HepG2 (cell line): ENCODE data around the gene CLASP1. TPM values are rescaled to one million over a fixed set of nuclear protein-coding genes. Genes with fewer than 3 reads are reported as not detected.

ENCODE experiments used
- ATAC-seq: fragments of 200-7000 bp; cut with Tn5 transposase; 3 replicates; pipeline ENCODE4 v1.9.1; 2020; ENCODE audit warnings: mild to moderate bottlenecking, moderate library complexity
- BruUV-seq: library from RNA; stranded (reverse); fragments of 400-500 nt; replicated peaks from 2 replicates; lab custom pipeline; 2021; lab: Mats Ljungman, UMichigan
- CTCF ChIA-PET: fragments of 300-600 bp; formaldehyde crosslinking; extraction: SDS; loops from one replicate; lab custom pipeline; 2021; ENCODE audit warnings: low total read pairs, inconsistent platforms, low intra/inter-chr PET ratio; lab: Yijun Ruan, JAX
- POLR2A ChIA-PET: fragments of 350-600 bp; sonication (Branson Sonifier 250); formaldehyde crosslinking; loops from one replicate; lab custom pipeline; 2020; ENCODE audit warnings: antibody characterized with exemption, inconsistent platforms; lab: Yijun Ruan, JAX
- DNase-seq: peaks from one replicate; pipeline ENCODE4 v3.0.0-alpha.2; 2015; ENCODE audit warnings: low spot score
- FAIRE-seq: peaks from 3 replicates; lab custom pipeline; 2011; peaks lifted over from hg19 to GRCh38; lab: Jason Lieb, UNC
- H2AFZ ChIP-seq: one replicate; pipeline ENCODE4 v1.6.1; 2011; ENCODE audit warnings: low read length, inconsistent platforms
- H3K27ac ChIP-seq: fragments of 300-600 bp; 3 replicates; pipeline ENCODE4 v1.8.0; 2011; ENCODE audit warnings: mixed run types, mild to moderate bottlenecking, mixed read lengths, low read length, inconsistent platforms; ENCODE audit not compliant: insufficient read depth; ENCODE audit errors: extremely low read length
- H3K27me3 ChIP-seq, 2 experiments: fragments of 200-600 bp in 1 of 2; 2 replicates in 1 of 2; 3 replicates in 1 of 2; pipeline versions ENCODE4 v1.6.0 to v1.8.0; 2011; ENCODE audit warnings: low read length in 2 of 2, mild to moderate bottlenecking in 2 of 2, moderate library complexity in 2 of 2, inconsistent platforms in 1 of 2; ENCODE audit not compliant: insufficient read depth in 2 of 2, control insufficient read depth in 1 of 2
- H3K36me3 ChIP-seq, 2 experiments: fragments of 200-600 bp in 1 of 2; replicated peaks in 1 of 2; 2 replicates in 1 of 2; 3 replicates in 1 of 2; pipeline versions ENCODE4 v1.5.1 to v1.8.0; 2011; ENCODE audit warnings: low read length in 2 of 2, inconsistent platforms in 1 of 2; ENCODE audit not compliant: insufficient read depth in 2 of 2, control insufficient read depth in 1 of 2
- H3K4me1 ChIP-seq: 2 replicates; pipeline ENCODE4 v1.5.1; 2012; ENCODE audit warnings: low read length, inconsistent platforms; ENCODE audit not compliant: insufficient read depth
- H3K4me2 ChIP-seq: 2 replicates; pipeline ENCODE4 v1.6.0; 2011; ENCODE audit warnings: low read depth, low read length, inconsistent platforms
- H3K4me3 ChIP-seq, 3 experiments: fragments of 200-600 bp in 1 of 3; sonication (generic), shearing (Covaris generic) in 1 of 3; replicated peaks in 1 of 3; 2 replicates each; pipeline ENCODE4 v1.5.1; 2011 to 2016; ENCODE audit warnings: low read length in 3 of 3, inconsistent platforms in 2 of 3, low read depth in 2 of 3, mild to moderate bottlenecking in 2 of 3, control low read depth in 1 of 3, mixed read lengths in 1 of 3; ENCODE audit not compliant: insufficient read depth in 1 of 3
- H3K79me2 ChIP-seq: one replicate; pipeline ENCODE4 v1.6.1; 2011; ENCODE audit warnings: low read length, inconsistent platforms; ENCODE audit not compliant: insufficient read depth
- H3K9ac ChIP-seq: 2 replicates; pipeline ENCODE4 v1.6.0; 2011; ENCODE audit warnings: mild to moderate bottlenecking, low read depth, low read length, inconsistent platforms; ENCODE audit not compliant: insufficient read depth
- H3K9me3 ChIP-seq: 2 replicates; pipeline ENCODE4 v1.5.1; 2012; ENCODE audit warnings: mild to moderate bottlenecking, low read length
- H4K20me1 ChIP-seq: 2 replicates; pipeline ENCODE4 v1.6.0; 2011; ENCODE audit warnings: inconsistent platforms, mild to moderate bottlenecking, low read length, moderate library complexity; ENCODE audit not compliant: insufficient read depth
- FOXK1 ChIP-seq: sonication (generic); formaldehyde crosslinking; IDR thresholded peaks from 2 replicates; pipeline ENCODE4 v1.4.0; 2020; ENCODE audit warnings: low read depth, missing genetic modification reagents, borderline replicate concordance
- GLMP ChIP-seq: sonication (generic); formaldehyde crosslinking; IDR thresholded peaks from 2 replicates; pipeline ENCODE4 v1.9.0; 2021; ENCODE audit warnings: missing genetic modification reagents, mild to moderate bottlenecking, borderline replicate concordance
- HOXA3 ChIP-seq: sonication (generic); formaldehyde crosslinking; IDR thresholded peaks from 2 replicates; pipeline ENCODE4 v1.5.0; 2020; ENCODE audit warnings: missing genetic modification reagents
- IKZF4 ChIP-seq: sonication (generic); formaldehyde crosslinking; IDR thresholded peaks from 2 replicates; pipeline ENCODE4 v1.5.1; 2020; ENCODE audit warnings: borderline replicate concordance, mild to moderate bottlenecking, low read depth, missing genetic modification reagents; ENCODE audit errors: not compliant biosample characterization
- MED13 ChIP-seq: sonication (generic); formaldehyde crosslinking; IDR thresholded peaks from 2 replicates; pipeline ENCODE4 v1.5.0; 2020; ENCODE audit warnings: missing genetic modification reagents
- MXD4 ChIP-seq: IDR thresholded peaks from 2 replicates; pipeline ENCODE4 v1.6.1; 2016; ENCODE audit warnings: mild to moderate bottlenecking, missing biosample characterization, missing genetic modification reagents
- TEAD3 ChIP-seq: optimal IDR thresholded peaks from 2 replicates; pipeline ENCODE3; 2016; ENCODE audit warnings: borderline replicate concordance
- WGBS: methylation state at CpG from one replicate; pipeline ENCODE4 v1.1.6; 2017; ENCODE audit warnings: low lambda C conversion rate; 5-methylcytosine and 5-hydroxymethylcytosine counted together
- in situ Hi-C: cut with HindIII; loops from 2 replicates; pipeline ENCODE4 v1.10.0; 2017; ENCODE audit warnings: low pct_unique_long_range_greater_than_20kb; ENCODE audit not compliant: extremely low pct_ligation_motif_present
- intact Hi-C: fragments of 100-400 bp; cut with micrococcal nuclease; formaldehyde crosslinking; loops from one replicate; pipeline ENCODE4 v1.10.0; 2022; ENCODE audit not compliant: unreplicated experiment
- polyA plus RNA-seq, 8 experiments: library from polyadenylated mRNA; depleted of rRNA in 3 of 8; stranded (reverse) in 7 of 8; unstranded in 1 of 8; fragments of >200 nt; fragmentation: Illumina TruSeq in 4 of 8; extraction: Trizol in 4 of 8; gene quantifications; 2 replicates each; pipeline versions ENCODE4 v1.2.1 to v1.2.3, GENCODE V29; 2011 to 2016; ENCODE audit warnings: low read depth in 4 of 8, missing spikeins in 1 of 8, mixed read lengths in 1 of 8; ENCODE audit not compliant: insufficient read depth in 1 of 8
- total RNA-seq, 5 experiments: library from RNA; depleted of rRNA; stranded (reverse); fragments of >200 nt; fragmentation: Illumina TruSeq; extraction: Trizol; gene quantifications; 2 replicates each; pipeline ENCODE4 v1.2.3, GENCODE V29; 2016; ENCODE audit warnings: low read depth in 1 of 5
- TF ChIP-seq, protein P1 (sequence below): sonication (generic); formaldehyde crosslinking; IDR thresholded peaks from 2 replicates; pipeline ENCODE4 v1.4.0; 2020; ENCODE audit warnings: missing genetic modification reagents
- TF ChIP-seq, protein P2 (sequence below): sonication (generic); formaldehyde crosslinking; IDR thresholded peaks from 2 replicates; pipeline ENCODE4 v1.4.0; 2020; ENCODE audit warnings: missing genetic modification reagents, borderline replicate concordance

Gene CLASP1
- total and polyA plus RNA-seq, 2 of the 13 experiments (the other 11 are each of a cell fraction or from before 2014, with no cell fraction given): 11.7 to 47.9 TPM

- TF ChIP-seq, protein P1, sequence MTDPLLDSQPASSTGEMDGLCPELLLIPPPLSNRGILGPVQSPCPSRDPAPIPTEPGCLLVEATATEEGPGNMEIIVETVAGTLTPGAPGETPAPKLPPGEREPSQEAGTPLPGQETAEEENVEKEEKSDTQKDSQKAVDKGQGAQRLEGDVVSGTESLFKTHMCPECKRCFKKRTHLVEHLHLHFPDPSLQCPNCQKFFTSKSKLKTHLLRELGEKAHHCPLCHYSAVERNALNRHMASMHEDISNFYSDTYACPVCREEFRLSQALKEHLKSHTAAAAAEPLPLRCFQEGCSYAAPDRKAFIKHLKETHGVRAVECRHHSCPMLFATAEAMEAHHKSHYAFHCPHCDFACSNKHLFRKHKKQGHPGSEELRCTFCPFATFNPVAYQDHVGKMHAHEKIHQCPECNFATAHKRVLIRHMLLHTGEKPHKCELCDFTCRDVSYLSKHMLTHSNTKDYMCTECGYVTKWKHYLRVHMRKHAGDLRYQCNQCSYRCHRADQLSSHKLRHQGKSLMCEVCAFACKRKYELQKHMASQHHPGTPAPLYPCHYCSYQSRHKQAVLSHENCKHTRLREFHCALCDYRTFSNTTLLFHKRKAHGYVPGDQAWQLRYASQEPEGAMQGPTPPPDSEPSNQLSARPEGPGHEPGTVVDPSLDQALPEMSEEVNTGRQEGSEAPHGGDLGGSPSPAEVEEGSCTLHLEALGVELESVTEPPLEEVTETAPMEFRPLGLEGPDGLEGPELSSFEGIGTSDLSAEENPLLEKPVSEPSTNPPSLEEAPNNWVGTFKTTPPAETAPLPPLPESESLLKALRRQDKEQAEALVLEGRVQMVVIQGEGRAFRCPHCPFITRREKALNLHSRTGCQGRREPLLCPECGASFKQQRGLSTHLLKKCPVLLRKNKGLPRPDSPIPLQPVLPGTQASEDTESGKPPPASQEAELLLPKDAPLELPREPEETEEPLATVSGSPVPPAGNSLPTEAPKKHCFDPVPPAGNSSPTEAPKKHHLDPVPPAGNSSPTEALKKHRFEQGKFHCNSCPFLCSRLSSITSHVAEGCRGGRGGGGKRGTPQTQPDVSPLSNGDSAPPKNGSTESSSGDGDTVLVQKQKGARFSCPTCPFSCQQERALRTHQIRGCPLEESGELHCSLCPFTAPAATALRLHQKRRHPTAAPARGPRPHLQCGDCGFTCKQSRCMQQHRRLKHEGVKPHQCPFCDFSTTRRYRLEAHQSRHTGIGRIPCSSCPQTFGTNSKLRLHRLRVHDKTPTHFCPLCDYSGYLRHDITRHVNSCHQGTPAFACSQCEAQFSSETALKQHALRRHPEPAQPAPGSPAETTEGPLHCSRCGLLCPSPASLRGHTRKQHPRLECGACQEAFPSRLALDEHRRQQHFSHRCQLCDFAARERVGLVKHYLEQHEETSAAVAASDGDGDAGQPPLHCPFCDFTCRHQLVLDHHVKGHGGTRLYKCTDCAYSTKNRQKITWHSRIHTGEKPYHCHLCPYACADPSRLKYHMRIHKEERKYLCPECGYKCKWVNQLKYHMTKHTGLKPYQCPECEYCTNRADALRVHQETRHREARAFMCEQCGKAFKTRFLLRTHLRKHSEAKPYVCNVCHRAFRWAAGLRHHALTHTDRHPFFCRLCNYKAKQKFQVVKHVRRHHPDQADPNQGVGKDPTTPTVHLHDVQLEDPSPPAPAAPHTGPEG: no peak
- no peak for TF ChIP-seq MED13 (CRISPR knock-in tag)
- TF ChIP-seq, protein P2, sequence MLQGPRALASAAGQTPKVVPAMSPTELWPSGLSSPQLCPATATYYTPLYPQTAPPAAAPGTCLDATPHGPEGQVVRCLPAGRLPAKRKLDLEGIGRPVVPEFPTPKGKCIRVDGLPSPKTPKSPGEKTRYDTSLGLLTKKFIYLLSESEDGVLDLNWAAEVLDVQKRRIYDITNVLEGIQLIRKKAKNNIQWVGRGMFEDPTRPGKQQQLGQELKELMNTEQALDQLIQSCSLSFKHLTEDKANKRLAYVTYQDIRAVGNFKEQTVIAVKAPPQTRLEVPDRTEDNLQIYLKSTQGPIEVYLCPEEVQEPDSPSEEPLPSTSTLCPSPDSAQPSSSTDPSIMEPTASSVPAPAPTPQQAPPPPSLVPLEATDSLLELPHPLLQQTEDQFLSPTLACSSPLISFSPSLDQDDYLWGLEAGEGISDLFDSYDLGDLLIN: no peak
- no peak for TF ChIP-seq TEAD3 (CRISPR knock-in tag)
Measured at GRCh38 chr2:121293450-121294325, 355.6 kb downstream of the CLASP1 start (continued).

DNA sequence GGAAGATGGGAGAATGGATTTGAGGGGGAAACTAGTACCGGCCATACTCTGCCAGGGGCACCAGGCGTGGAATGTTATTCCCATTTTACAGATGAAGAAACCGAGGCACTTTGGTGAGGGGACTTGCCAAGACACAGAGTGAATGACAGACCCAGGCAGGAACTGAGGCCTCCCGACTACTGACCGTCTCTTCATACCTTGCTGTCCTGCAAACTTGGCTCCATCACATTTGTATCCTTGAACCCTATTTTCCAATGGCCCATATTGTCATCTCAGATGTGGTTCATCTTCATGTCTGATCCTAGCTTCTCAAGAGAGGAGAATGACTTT, 358.0 kb downstream of the CLASP1 start:
- CTCF ChIA-PET: no interaction called here
- Histone ChIP-seq H3K4me2 (no peak overlapping the region), H4K20me1 (no peaks in the 10 kb centered on the region), H3K9ac (no peak overlapping the region), H3K27me3 (peaks cover 11 to 60% of the 10 kb centered on the region in 2 experiments; a peak in 4 of 5 replicates), H3K27ac (no peak overlapping the region), H3K4me3 (no peak overlapping the region), H2AFZ (no peak overlapping the region), H3K79me2 (no peaks in the 10 kb centered on the region), H3K9me3 (no peaks in the 10 kb centered on the region), H3K36me3 (no peaks in the 10 kb centered on the region), H3K4me1 (no peaks in the 10 kb centered on the region)
- no TSS peak for BruUV-seq
- POLR2A ChIA-PET: no interaction called here
- in situ Hi-C loops (no loop called here), intact Hi-C loops (no loop called here)
- TF ChIP-seq GLMP (CRISPR knock-in tag) (no peak), FOXK1 (CRISPR knock-in tag) (no peak), HOXA3 (CRISPR knock-in tag) (no peak), IKZF4 (CRISPR knock-in tag) (no peak), MXD4 (no peak)
- no peak for ATAC-seq
- DNase-seq: no peak
- FAIRE-seq: no peak
- WGBS: 48% methylated on average over 5 of the region's 5 CpGs
